IPS-18c (cell line): ENCODE data around the gene TXNDC9.
A peak's percentile ranks its signal among the peaks of the same experiment; 100 is the strongest.
"Not testable (repeated sequence)": the region's sequence is repeated elsewhere in the genome, so short reads cannot be mapped to it uniquely, and the experiment has no call there.

Experiments
- H3K4me3 ChIP-seq: 2 replicates; pipeline ENCODE4 v1.7.0; 2013; ENCODE audit warnings: low read depth, mild to moderate bottlenecking, low read length, moderate library complexity; ENCODE audit not compliant: insufficient read depth
- H3K9me3 ChIP-seq: one replicate; pipeline ENCODE4 v1.6.1; 2013; ENCODE audit warnings: mild to moderate bottlenecking, low read length, moderate library complexity; ENCODE audit not compliant: control insufficient read depth, insufficient read depth

Gene TXNDC9

DNA sequence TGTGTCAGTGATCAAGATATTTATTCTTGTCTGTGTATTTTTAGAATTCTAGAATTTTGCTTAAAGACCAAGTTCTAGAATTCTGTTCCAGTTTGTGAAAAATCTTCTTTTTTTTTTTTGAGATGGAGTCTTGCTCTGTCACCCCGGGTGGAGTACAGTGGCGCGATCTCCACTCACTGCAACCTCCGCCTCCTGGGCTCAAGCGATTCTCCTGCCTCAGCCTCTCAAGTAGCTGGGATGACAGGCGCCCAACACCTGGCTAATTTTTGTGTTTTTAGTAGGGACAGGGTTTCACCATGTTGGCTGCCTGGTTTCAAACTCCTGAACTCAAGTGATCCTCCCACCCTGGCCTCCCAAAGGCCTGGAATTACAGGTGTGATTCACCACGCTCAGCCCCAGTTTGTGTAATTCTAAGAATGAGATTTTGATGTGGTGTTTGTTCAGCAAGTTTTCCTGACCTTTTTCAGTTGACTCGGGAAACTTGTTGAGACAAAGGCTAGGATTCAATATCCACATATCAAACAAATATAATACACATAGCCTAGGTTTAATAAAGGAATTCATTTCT is 4.6 kb upstream of the TXNDC9 start:
- Histone ChIP-seq H3K4me3 (no peak overlapping the region), H3K9me3 (no peaks in the 10 kb centered on the region)

DNA sequence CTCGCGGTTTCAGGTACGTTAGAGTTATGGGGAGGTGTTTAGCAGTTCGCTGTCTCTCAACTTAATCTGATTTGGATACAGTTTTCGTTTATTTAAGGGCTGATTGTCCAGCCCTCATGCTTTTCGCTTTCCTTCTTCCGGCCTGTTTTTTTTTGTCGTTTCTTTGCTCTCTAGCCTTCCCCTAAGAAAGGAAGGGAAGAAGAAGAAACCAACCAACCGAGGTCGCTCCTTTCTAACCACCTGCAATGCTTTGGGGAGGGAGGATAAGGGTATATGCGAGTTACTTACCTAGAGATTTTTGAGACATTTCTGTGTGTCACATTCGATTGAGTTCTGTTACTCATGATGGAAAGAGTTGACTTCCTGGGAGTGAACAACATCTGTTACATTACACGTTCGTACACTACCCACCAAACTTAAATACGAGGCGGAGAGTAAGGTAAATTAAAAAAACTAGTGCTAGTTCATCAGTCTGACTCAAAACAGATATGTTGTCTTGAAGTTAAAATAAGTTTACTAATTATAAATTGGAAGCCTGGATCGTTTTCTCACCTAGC is 2.0 kb upstream of the TXNDC9 start:
- H3K9me3 ChIP-seq = no peaks in the 10 kb centered on the region
- H3K4me3 ChIP-seq = peak overlapping the region; percentile 83

DNA sequence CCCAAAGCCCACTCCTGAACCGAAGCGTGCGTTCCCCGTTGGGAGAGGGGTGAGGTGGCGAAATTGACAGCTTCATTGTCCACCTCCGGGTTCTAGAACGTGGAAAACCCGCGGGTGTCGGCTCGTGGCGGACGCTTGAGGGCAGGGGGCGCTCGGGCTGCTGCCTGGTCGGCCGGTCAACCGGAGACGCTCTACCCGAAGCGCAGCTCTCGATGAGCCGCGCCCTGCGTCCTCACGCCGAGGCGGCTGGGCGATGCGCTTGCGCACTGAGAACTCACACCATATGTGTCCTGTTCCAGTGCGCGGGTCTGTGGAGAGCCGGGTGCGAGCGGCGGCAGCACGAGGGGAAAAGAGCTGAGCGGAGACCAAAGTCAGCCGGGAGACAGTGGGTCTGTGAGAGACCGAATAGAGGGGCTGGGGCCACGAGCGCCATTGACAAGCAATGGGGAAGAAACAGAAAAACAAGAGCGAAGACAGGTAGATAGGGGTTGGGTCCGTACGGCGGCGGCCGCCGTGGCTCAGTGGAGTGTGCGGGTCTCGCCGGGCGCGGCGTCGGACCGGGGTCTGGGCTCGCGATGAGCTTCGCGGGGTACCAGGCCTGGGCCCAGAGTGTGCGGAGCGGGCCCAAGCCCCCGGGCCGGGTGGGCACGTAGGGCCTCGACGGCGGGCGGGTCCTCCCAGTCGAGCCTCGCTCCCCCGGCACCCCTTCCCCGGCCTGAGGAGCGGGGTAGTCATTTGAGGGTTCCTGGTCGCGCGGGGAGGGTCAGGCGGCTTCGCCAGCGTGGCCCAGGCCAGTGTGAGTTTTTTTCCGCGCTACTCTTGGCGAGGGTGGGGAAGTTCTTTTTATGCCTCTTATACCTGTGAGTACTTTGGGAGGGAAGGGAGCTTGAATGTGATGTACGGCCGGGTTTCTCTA is 1.2 kb upstream of the TXNDC9 start, which contains the start of gene EIF5B:
EIF5B (plus strand) TSS at position 277 of the 916 bp plus-strand sequence; CDS start at position 443, 166 bp downstream.
- H3K4me3 ChIP-seq = peak within 1 kb of the TSS; percentile 83
- H3K9me3 ChIP-seq = no peaks in the 10 kb centered on the region

DNA sequence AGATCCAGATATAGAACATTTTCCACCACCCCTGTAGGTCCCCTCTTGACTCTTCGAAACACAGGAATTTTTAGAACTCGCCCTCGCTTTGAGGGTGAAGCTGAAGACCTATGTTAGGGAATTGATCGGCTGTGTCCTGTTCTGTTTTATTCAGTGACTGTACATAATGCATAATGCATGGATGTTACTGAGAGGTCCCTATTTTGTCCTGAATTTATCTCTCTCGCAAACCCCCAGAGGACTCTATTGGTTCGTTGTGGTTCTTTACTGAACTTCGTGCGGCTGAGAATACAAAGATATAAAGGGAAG is 625 bp upstream of the TXNDC9 start:
- Histone ChIP-seq H3K4me3 (peak overlapping the region; percentile 83; the same call in 1 of the 2 replicates), H3K9me3 (no peaks in the 10 kb centered on the region)

DNA sequence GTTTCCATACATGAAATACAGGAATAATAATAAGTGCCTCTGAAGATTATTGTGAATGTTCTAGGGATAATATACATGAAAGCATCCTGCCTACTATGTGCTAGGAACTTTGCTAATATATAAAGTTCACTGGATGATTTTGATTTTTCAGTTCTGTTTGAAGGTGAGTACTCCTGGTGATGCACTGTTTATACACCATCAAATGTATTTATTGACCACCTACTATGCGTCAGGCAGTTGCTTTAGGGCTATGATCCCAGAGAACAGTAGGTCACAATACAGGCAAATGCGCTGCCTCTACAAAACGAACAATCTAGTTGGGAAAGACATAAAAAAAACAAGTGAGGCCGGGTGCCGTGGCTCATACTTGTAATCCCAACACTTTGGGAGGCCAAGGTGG is 10.7 kb downstream of the TXNDC9 start:
- H3K4me3 ChIP-seq = no peak overlapping the region
- H3K9me3 ChIP-seq = no peaks in the 10 kb centered on the region

DNA sequence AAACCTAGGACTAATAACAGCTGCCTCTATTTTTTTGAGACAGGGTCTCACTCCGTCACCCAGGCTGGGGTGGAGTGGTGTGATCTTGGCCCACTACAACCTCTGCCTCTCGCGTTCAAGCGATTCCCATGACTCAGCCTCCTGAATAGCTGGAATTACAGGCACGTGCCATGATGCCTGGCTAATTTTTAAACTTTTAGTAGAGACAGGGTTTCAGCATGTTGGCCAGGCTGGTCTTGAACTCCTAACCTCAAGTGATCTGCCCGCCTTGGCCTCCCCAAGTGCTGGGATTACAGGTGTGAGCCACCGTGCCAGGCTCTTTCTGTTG is 18.3 kb downstream of the TXNDC9 start:
- not testable (repeated sequence) for H3K9me3 ChIP-seq, H3K4me3 ChIP-seq

DNA sequence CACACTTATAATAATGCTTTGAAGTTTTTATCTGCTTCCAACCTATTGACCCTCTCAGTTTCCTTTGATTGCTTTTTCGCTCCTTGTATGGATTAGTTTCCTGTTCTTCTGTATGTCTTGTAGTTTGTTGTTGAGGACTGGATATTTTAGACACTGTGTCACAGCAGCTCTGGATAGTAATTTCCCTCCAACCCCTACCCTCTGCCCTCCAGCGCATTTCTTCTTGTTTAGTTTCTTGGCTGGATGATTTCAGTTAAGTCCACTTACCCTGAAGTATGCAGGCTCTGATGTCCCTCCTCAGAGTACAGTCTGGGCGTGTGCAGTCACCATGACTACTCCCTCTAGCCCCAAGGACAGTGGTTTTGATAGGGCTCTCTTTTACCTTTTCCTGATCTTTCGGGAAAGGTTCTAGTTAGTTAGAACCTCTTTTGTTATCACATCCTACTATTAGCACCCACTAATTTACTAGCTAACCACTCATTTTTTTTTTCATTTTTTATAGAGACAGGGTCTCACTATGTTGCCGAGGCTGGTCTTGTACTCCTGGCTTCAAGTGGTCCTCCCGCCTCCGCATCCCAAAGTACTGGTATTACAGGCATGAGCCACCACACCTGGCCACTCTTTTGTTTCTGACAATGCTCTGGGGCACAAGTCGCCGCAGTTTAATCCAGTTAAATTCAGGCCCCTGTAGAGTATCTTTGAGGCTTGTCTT is 18.8 kb downstream of the TXNDC9 start:
- H3K9me3 ChIP-seq = no peaks in the 10 kb centered on the region
- H3K4me3 ChIP-seq = no peak overlapping the region

DNA sequence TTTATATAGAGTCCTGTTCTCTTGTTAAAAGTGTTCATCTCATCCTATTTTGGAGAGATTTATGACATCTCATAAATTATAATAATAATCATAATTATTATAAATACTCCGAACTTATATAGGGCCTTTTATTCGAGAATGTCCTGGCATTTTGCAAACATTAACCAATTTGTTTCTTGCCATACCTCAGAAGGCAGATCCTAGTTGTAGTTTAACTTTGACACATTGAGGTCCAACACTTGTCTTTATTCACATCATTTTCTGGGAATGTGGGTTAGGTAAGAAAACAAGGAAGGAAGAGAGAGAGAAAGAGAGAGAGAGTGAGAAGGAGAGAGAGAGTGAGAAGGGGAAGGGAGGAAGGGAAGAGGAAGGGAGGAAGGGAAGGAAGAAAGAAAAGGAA is 35.0 kb downstream of the TXNDC9 start, which contains the start of gene LYG1:
LYG1 (minus strand) TSS at position 101 of the 400 bp plus-strand sequence. CDS start 5,527 bp downstream, outside the sequence.
- H3K9me3 ChIP-seq, H3K4me3 ChIP-seq: not testable (repeated sequence)

DNA sequence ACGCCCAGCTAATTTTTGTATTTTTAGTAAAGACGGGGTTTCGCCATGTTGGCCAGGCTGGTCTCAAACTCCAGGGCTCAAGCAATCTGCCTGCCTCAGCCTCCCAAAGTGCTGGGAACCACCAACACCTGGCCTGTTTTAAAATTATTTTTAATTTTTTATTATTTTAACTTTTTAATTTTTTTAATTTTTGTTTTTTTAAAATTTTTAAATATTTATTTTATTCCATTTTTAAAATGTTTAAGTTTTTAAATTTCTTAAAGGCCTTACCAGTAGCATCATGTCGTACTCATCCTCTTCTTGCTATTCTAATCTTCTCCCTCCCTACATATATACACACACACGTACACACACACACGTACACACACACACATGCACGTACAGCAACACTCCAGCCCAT is 36.6 kb downstream of the TXNDC9 start:
- Histone ChIP-seq H3K4me3 (no peak overlapping the region), H3K9me3 (no peaks in the 10 kb centered on the region)

DNA sequence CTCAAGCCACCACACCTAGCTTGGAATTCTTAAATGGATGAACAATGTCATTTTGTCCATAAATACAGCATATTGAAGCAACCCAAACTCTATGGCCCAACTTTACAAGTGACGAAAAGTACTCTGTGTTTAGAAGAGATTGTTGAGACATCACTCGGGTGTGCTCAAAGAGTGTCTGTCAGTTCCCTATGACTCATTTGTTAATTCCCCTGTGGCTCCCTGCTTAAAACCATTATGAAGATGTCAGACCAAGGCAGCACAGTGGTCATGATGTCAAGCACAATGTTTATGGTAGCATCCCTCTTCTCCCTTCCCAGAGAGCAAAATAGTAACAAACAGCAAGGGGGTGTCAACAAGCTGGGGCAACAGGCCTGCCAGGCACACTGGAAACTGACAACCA is 38.1 kb downstream of the TXNDC9 start:
- Histone ChIP-seq H3K9me3 (no peaks in the 10 kb centered on the region), H3K4me3 (no peak overlapping the region)

DNA sequence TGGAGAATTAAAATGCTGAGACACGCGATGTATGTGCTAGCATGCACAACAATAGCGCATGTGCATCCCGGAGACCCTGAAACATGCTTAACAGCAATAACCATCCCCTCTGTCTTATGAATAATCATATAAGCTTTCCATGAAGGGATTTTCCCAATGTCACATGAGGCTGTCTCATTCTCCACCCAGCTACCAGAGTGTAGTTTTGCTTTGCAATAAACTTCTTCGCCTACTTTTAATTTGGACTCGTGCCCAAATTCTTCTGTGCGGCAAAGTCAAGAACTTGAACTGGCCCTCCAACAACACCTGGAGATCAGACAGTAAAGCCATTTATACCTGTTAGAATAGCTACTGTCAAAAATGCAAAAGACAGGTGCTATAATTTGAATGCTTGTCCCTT is 50.6 kb downstream of the TXNDC9 start:
- H3K9me3 ChIP-seq = no peaks in the 10 kb centered on the region
- no peak overlapping the region for H3K4me3 ChIP-seq

DNA sequence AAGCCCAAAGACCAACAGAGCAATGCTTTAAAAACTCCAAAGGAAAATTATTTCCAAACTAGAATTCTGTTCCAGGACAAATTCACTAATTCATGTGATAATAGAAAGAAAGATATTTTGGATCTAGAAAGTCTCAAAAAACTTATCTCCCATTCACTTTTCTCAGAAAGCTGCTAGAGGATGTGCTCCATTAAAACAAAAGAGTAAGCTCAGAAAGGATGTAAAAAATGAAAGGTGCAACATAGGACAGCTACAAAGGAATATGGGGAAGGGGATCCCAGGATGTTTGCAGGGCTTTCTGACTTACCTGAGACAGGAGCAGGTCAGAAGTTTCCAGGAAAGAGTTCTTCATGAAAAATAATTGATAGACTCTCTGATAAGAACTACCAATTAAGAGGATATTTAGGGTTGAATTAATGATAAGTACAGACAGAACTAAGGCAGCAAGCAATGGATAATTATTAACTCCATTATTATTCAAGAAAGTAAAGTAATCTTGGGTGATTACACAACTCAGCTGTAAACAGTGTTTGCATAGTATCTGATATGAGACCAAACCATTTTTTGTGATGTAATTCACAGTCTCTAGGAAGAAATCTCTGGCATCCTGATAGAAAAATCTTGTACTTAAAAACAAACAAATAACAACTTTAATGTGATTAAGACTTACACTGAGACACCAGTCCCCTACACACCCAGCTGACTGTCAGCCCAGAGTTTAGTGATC is 56.0 kb downstream of the TXNDC9 start:
- Histone ChIP-seq H3K4me3 (no peak overlapping the region), H3K9me3 (no peaks in the 10 kb centered on the region)

DNA sequence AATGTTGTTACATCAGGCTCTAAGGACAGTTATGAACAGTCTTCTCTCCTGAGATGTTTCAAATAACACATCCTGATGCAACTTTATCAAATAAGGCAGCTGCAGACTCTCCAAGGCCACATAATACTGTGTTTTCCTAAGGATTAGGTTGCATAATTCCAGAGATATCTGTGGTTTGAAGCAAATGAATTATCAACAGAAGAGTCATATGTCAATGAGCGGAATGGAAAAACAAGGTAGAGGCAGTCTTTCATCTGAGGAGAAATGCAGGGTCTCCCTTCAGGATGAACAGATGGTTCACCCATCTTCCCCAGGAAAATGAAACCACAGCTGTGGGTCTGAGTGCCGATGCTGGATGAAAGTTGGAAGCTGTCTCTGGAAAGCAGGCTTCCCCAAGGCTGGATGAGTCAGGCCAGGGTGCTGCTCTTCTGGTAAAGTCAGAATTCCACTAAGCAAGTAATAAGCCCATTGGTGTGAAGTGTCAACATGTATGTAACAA is 57.3 kb downstream of the TXNDC9 start:
- Histone ChIP-seq H3K9me3 (no peaks in the 10 kb centered on the region), H3K4me3 (no peak overlapping the region)

DNA sequence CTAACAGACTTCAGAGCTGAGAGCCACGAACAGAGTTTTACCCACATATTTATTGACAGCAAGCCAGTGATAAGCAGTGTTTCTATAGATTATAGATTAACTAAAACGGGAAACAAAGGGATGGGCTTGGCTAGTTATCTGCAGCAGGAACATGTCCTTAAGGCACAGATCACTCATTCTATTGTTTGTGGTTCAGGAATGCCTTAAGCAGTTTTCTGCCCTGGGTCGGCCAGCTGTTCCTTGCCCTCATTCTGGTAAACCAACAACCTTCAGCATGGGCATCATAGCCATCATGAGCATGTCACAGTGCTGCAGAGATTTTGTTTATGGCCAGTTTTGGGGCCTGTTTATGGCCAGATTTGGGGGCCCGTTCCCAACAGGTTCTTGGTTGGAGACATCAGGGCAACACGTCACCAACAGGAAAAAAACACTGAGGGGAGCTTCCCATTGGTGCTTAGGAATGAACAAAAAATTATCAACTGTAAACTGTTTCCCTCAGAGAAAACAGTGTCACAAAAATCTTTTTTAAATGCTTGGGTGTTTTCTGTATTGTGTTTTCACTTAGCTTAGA is 57.9 kb downstream of the TXNDC9 start:
- H3K9me3 ChIP-seq, H3K4me3 ChIP-seq: not testable (repeated sequence)

DNA sequence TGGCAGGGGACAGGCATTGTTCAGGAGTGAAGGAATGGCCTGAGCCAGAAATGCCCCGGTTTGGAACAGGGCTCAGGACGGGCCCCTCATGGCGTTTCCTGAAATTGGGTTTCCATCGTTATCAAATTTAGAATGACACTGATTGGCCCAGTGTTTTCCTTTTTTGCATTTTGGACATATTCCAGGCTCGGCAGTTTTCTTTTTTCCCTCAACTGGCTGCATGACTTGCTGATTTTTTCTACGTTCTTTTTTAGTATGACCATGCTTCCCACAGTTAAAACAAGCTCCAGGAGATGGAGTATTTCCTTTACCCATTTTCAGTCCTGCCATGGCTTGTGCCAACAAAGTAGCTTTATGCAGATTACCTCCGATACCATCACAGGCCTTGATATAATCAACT is 60.3 kb downstream of the TXNDC9 start:
- no peak overlapping the region for H3K4me3 ChIP-seq
- H3K9me3 ChIP-seq = peaks cover 3% of the 10 kb centered on the region
